GM21825 (cell line): ENCODE results near the gene VPS4B.
A peak's percentile ranks its signal among the peaks of the same experiment; 100 is the strongest.
"Not testable (repeated sequence)": the region's sequence is repeated elsewhere in the genome, so short reads cannot be mapped to it uniquely, and the experiment has no call there.

ENCODE experiments used
- ATAC-seq: cut with Tn5 transposase; IDR thresholded peaks from one replicate; pipeline ENCODE4 v1.9.1; 2021; ENCODE audit warnings: mild to moderate bottlenecking, moderate library complexity; ENCODE audit not compliant: unreplicated experiment

The VPS4B gene

GRCh38 chr18:63373161-63373560, 49.1 kb downstream of the VPS4B start:
- ATAC-seq: no peak

- no peak for ATAC-seq
Observed at GRCh38 chr18:63368611-63369010, 53.7 kb downstream of the VPS4B start.

- peak; percentile 86 for ATAC-seq
Observed at GRCh38 chr18:63367053-63367953, 55.0 kb downstream of the VPS4B start, which contains the start of gene KDSR. KDSR (minus strand) TSS chr18:63367206; CDS start chr18:63367118, 88 bp downstream.

- peak; percentile 41 for ATAC-seq
Observed at GRCh38 chr18:63366213-63367052, 55.8 kb downstream of the VPS4B start.

- no peak for ATAC-seq
Observed at GRCh38 chr18:63365876-63366212, 56.4 kb downstream of the VPS4B start.

GRCh38 chr18:63363951-63364350, 58.3 kb downstream of the VPS4B start:
- no peak for ATAC-seq

GRCh38 chr18:63363420-63363819, 58.9 kb downstream of the VPS4B start:
- not testable (repeated sequence) for ATAC-seq

GRCh38 chr18:63356272-63356896, 65.9 kb downstream of the VPS4B start:
- ATAC-seq: no peak

GRCh38 chr18:63350230-63350629, 72.0 kb downstream of the VPS4B start:
- ATAC-seq: no peak

GRCh38 chr18:63348508-63349136, 73.7 kb downstream of the VPS4B start:
- no peak for ATAC-seq

- no peak for ATAC-seq
Observed at GRCh38 chr18:63346480-63347183, 75.6 kb downstream of the VPS4B start.

- ATAC-seq: no peak
Observed at GRCh38 chr18:63346031-63346430, 76.2 kb downstream of the VPS4B start.

GRCh38 chr18:63344918-63345317, 77.4 kb downstream of the VPS4B start:
- ATAC-seq: no peak

GRCh38 chr18:63344263-63344662, 78.0 kb downstream of the VPS4B start:
- no peak for ATAC-seq

GRCh38 chr18:63342206-63342605, 80.1 kb downstream of the VPS4B start:
- ATAC-seq: no peak

GRCh38 chr18:63339920-63340484, 82.3 kb downstream of the VPS4B start:
- ATAC-seq: no peak
